Cortex of kidney (tissue), 1 donor: Measurements from ENCODE around the gene PROM1.

Experiments
- DNase-seq: peaks from one replicate; lab custom pipeline; 2025; lab: John Stamatoyannopoulos, UW

The PROM1 gene

GRCh38 chr4:15944895-15945294, 138.9 kb downstream of the PROM1 start:
- no peak for DNase-seq

- no peak for DNase-seq
These were observed 141.5 kb downstream of the PROM1 start for GRCh38 chr4:15942283-15942682.

DNA sequence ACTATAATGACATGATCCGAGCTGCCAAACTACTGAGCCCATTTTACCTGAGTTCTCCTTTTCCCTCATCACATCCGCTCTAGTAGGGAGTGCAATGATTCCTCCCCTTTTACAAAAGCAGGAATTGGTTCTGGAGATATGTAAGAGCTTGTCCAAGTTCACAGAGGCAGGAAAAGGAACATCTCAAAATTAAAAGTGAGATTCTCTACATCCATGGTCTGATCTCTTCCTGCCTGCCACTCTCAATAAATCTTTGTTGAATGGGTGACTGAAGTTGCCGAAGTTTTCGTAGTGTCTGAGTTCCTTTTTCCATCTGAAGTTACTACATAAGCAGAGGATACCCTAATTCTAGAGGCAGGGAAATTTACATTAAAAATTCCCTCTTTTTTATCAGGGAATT, 145.2 kb downstream of the PROM1 start, which contains the start of gene FGFBP1:
TSS of gene FGFBP1 (minus strand) at position 101 of the 400 bp plus-strand sequence. CDS start 2,108 bp downstream, outside the sequence.
- no peak for DNase-seq

DNA sequence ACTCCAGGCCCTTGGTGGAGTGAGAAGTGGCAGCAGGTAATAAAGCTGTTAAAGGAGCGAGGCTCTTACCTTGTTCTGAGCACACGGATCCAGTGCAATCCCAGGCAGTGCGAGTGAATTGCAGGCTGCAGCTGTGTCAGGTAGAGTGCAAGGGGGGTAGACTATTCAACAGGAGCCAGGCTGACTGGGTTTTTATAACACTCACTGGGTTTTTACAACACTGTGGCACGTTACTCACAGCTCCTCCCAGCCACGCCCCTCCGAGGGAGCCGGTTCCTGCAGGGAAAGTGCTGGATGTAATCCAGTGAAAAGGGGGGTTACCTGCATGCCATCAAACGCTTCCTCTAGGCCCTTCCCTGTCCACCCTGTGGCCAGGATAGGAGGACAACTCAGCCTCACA, 145.6 kb downstream of the PROM1 start:
- DNase-seq = no peak

DNA sequence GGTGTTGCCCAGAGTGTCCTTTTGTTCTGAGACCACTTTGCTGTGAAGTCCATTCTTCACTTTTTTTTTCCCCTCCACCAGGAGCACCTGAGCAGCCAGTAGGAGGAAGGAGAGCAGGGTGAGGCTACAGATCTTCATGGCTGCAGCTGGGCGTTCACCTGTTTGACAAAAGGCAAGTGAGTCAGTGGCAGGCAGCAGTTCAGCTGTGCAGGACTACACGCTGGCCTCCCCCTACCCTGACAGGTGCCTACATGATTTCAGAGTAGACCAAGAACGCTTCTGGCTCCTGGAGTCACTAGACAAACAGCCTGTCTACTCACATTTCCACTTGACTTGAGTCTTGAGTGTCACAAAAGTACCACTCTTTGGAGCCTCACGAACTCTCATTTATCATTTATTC, 147.3 kb downstream of the PROM1 start:
- no peak for DNase-seq

DNA sequence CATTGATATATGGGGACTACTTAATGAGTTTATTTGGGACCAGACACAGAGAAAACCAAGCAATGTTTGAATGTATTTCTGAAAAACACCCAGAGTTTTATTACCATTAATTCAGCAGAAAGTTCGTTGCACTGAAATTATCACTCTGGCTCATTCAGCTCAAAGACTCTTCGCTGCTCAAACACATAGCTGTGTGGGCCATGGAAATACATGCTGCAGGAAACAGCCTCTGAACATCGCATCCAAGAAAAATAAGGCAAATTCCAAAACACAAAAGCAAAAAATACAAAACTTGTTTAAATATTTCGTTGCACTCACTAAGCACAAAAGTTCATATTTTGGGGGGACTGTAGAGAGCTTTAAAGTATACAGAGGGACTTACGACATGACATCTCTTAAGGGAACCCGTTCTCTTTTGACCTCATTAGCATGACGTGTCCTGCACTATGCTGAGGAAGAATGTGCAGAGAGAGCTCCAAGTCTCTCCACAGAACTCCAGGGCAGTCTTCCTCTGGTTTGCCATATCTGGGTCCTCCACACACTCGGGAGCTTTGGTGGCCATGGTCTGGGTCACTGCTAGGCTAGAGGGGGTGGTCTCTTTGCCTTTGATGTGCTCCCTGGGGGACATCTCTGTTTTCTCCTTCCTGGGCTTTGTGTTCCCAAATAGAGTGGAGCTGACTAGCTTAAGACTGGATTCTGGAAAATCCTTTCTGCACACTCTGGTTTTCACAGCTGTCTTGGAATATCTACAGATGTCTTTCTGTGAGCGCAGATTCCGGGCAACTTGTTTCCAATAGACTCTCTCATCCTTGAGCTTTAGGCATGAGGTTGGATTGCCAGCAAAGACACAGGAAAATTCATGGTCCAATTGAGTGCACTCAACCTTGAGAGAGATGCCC, 148.1 kb downstream of the PROM1 start:
- DNase-seq = no peak

- DNase-seq = no peak
These were observed 149.6 kb downstream of the PROM1 start for GRCh38 chr4:15934259-15934658.

DNA sequence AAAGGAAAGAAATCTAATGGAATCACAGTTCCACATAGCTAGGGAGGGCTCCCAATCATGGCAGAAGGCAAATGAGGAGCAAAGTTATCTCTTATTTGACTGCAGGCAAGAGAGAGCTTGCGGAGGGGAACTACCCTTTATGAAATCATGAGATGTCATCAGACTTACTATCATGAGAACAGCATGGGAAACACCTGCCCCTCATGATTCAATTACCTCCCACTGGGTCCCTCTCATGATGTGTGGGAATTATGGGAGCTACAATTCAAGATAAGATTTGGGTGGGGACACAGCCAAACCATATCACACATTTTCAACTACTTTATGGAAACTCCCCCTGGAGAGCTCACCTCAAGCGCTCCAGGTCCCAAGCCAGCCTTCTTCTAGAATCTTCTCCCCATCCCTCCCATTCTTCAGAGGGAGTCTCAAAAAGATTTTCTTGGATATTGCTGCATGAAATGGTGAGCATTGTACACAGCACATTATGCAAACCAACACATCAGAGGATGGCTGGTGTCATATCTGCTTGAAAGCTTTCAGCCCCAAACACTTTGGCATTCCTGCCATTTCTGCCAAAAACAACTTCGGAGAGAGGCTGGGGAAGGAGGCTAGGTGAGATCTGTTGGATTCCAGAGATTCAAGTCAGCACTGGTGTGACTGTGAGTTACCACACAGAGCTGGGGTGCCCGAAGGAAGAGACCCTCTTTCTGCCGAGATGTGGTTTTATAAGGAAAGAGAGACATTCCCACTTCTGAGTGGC, 152.2 kb downstream of the PROM1 start:
- DNase-seq = no peak

- no peak for DNase-seq
These were observed 153.5 kb downstream of the PROM1 start for GRCh38 chr4:15930314-15930713.

DNA sequence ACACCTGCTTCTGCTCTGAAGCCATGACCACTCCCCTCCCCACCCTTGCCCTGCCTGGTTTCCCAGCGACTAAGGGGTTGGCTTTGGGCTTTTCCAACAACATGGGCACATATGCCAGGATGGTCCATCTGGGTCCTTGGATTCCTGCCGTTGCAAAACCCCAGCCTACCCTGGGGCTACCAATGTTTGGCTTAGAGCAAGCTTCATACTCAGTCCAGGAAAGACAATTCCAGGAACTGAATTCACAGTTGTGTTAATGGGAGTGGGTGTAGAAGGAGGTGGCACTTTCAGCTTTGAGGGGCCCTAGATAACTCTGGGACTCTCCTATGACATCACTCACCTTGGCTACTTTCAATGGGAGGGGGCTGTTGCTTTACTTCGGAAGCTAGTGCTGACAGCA, 154.3 kb downstream of the PROM1 start:
- no peak for DNase-seq

- DNase-seq = no peak
These were observed 154.9 kb downstream of the PROM1 start for GRCh38 chr4:15928883-15929282.

DNA sequence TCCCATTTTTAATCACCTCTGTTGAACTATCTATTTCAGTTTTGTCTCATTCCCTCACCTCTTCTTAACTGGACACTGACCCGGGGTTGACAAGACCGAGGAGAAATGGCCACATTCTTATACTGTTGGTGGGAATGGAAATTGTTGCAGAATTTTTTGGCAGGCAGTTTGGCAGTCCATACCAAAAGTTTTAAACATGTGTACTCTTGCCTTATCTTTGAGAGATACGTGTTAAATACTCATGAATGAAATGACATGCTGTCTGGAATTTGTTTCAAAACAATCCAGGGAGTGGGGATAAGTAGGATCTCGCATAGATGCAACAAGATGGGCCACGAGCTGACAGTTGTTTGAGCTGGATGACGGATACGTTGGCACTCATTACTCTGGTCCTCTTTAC, 157.3 kb downstream of the PROM1 start:
- DNase-seq = no peak

GRCh38 chr4:15925830-15926229, 158.0 kb downstream of the PROM1 start:
- no peak for DNase-seq

DNA sequence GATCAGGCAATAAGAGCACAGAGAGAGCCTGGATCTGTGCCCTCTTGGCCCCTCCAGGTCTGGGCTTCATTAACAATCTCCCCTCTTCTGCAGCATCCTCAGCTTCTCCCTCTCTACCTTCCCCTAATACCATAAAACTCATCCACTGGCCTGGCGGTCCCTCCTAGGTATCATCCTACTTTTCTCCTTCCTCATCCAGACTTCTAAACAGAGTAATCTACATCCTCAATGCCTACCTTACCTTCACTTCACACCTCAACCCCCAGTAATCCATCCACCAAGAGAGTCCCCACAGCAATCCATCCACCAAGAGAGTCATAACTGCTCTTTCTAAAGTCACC, 162.3 kb downstream of the PROM1 start:
- no peak for DNase-seq

- no peak for DNase-seq
These were observed 162.9 kb downstream of the PROM1 start for GRCh38 chr4:15920723-15921591.

GRCh38 chr4:15918484-15919129, 165.2 kb downstream of the PROM1 start:
- no peak for DNase-seq
